ENCODE data around the gene FJX1.

Gene FJX1

DNA sequence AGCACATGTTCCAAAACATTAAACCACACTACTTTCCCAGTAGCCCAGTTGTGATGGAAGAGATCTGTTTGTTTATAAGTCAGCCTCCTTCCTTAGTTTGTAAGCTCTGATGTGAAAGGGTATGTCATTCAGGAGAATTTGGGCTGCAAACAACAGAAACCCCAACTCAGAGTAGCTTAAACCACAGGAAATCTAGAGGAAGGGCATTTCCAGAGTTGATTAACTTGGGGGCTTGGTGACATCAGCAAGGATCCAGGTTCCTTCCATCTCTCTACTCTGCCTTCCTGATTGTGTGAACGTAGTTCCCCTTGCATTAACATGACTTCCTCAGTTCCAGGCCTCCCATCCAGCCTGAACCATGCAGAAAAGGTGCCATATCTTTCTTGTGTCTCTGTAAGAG is 6.5 kb upstream of the FJX1 start:
- no peak overlapping the region for H3K4me2 ChIP-seq
- H3K27ac ChIP-seq: no peak overlapping the region
- no peaks in the 10 kb centered on the region for H3K27me3 ChIP-seq (ENCODE audit: insufficient read depth, low read depth)
- H3K4me1 ChIP-seq (ENCODE audit: low read depth, poor library complexity, severe bottlenecking): peaks cover 28% of the 10 kb centered on the region
- no peaks in the 10 kb centered on the region for H4K20me1 ChIP-seq (ENCODE audit: insufficient read depth)
- no peak overlapping the region for H3K4me3 ChIP-seq (IDR thresholded peaks at IDR 0.05; ENCODE audit: insufficient read depth, low read depth, low read length)
- H3K79me2 ChIP-seq (ENCODE audit: insufficient read depth, low read depth): no peaks in the 10 kb centered on the region
- H2AFZ ChIP-seq (ENCODE audit: low read depth): no peak overlapping the region
- H3K36me3 ChIP-seq (ENCODE audit: insufficient read depth): no peaks in the 10 kb centered on the region
- no peak overlapping the region for H3K9ac ChIP-seq
- TF ChIP-seq, protein P1, sequence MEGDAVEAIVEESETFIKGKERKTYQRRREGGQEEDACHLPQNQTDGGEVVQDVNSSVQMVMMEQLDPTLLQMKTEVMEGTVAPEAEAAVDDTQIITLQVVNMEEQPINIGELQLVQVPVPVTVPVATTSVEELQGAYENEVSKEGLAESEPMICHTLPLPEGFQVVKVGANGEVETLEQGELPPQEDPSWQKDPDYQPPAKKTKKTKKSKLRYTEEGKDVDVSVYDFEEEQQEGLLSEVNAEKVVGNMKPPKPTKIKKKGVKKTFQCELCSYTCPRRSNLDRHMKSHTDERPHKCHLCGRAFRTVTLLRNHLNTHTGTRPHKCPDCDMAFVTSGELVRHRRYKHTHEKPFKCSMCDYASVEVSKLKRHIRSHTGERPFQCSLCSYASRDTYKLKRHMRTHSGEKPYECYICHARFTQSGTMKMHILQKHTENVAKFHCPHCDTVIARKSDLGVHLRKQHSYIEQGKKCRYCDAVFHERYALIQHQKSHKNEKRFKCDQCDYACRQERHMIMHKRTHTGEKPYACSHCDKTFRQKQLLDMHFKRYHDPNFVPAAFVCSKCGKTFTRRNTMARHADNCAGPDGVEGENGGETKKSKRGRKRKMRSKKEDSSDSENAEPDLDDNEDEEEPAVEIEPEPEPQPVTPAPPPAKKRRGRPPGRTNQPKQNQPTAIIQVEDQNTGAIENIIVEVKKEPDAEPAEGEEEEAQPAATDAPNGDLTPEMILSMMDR (conservative IDR thresholded peaks at IDR 0.05; ENCODE audit: low read depth, low read length): no peak

DNA sequence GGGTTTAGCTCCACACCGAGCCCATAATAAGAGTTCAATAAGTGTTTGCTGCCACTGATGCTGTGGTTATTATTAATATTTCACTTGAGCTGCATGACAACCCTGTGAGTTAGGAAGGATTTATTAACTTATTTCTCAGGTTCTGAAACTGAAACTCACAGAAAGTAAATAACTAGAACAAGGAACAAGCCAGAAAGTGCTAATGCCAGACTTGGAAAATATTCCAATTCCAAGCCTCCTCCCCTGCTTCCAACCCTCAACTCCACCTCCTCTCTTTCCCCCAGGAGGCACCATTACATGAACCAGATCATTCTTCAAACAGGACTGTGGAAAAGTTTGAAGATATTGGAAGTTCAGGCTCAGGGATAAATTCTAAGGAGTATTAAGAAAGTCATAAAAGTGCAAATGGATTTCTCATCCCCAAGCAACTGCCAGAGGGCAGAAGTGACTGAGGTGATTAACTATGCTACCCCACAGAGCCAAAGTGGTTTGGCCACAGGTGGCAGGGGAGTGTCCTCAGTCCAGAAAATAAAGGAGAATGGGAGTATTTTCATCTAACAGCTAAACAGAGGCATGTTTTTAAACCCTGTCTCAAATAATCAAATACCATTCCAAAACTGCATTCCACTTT is 3.2 kb upstream of the FJX1 start:
- Histone ChIP-seq H3K36me3 (ENCODE audit: insufficient read depth) (no peaks in the 10 kb centered on the region), H3K79me2 (ENCODE audit: insufficient read depth, low read depth) (peaks cover 6% of the 10 kb centered on the region; the same call in 1 of the 2 replicates), H2AFZ (ENCODE audit: low read depth) (no peak overlapping the region), H3K4me3 (IDR thresholded peaks at IDR 0.05; ENCODE audit: insufficient read depth, low read depth, low read length) (no peak overlapping the region), H3K27ac (no peak overlapping the region), H3K4me1 (ENCODE audit: low read depth, poor library complexity, severe bottlenecking) (peaks cover 40% of the 10 kb centered on the region), H3K9ac (no peak overlapping the region), H4K20me1 (ENCODE audit: insufficient read depth) (no peaks in the 10 kb centered on the region), H3K4me2 (no peak overlapping the region), H3K27me3 (ENCODE audit: insufficient read depth, low read depth) (no peaks in the 10 kb centered on the region)
- TF ChIP-seq, protein P1 (conservative IDR thresholded peaks at IDR 0.05; ENCODE audit: low read depth, low read length): no peak; the same call in 1 of the 2 replicates

DNA sequence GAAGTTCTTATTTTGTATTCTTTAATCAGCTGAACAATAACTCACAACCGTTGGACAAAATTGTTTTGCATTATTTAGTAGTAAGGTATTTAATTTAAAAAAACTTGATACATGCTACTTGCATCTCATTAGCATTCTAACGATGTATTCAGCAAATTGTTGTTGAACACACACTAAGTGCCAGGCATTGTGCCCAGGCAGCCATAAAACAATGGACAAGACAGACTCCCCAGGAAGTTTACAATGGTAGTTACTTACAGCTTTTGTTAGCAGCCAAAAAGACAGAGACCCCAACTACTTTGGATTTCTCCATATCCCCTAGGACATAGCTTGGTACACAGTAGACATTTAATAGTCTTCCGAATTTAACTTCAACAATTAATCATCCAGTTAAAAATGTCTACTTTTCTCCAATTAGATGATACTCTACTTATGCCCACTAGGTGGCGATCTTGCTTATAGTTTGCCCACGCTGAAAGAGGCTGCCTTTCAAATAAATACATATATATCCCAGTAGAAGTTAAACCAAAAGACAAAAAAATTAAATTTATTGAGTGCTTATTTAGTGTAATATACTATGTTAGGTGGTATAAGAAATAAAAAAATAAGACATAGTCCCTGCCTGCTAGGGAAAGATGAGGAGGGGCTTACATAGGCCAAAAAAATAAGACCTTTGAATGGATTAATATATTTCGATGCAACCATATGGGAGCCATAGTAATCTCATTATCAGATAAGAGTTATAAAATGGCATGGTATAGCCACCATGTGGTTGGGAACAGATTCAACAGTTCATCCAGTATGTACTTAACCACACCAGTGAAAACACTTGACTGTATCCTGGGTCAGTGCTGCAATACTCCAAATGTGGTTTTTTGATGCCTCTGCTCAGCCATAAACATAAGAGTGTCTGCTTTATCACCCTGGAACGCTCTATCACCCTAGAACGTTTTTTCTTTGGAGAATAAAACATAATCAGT is 2.0 kb upstream of the FJX1 start:
- no peaks in the 10 kb centered on the region for H3K27me3 ChIP-seq (ENCODE audit: insufficient read depth, low read depth)
- H3K79me2 ChIP-seq (ENCODE audit: insufficient read depth, low read depth): peaks cover 17% of the 10 kb centered on the region; the same call in 1 of the 2 replicates
- H4K20me1 ChIP-seq (ENCODE audit: insufficient read depth): no peaks in the 10 kb centered on the region
- no peak overlapping the region for H2AFZ ChIP-seq (ENCODE audit: low read depth)
- H3K9ac ChIP-seq: no peak overlapping the region
- no peak overlapping the region; the same call in 1 of the 2 replicates for H3K27ac ChIP-seq
- H3K4me1 ChIP-seq (ENCODE audit: low read depth, poor library complexity, severe bottlenecking): peaks cover 45% of the 10 kb centered on the region
- TF ChIP-seq, protein P1 (conservative IDR thresholded peaks at IDR 0.05; ENCODE audit: low read depth, low read length): peak; percentile 88
- H3K4me2 ChIP-seq: peak overlapping the region; percentile 5; the same call in 1 of the 2 replicates
- H3K4me3 ChIP-seq (IDR thresholded peaks at IDR 0.05; ENCODE audit: insufficient read depth, low read depth, low read length): no peak overlapping the region
- H3K36me3 ChIP-seq (ENCODE audit: insufficient read depth): no peaks in the 10 kb centered on the region

DNA sequence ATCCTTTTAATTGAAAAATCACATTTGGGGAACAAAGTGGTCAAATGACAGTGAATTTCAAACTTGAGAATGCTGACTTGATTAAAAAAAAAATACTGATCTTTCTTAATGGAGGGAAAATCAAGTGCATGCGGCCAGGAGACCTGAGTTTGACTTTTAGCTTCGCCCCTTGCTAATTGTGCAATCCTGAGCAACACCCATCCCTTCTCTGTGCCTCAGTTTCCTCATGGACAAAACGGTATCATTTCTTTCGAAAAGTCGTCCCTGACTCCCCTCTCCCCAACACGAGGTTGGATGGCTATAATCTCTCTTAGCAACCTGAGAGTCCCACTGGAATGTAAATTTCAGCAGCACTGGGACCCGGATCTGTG is 959 bp upstream of the FJX1 start:
- TF ChIP-seq, protein P1 (conservative IDR thresholded peaks at IDR 0.05; ENCODE audit: low read depth, low read length): no peak
- H3K36me3 ChIP-seq (ENCODE audit: insufficient read depth): no peaks in the 10 kb centered on the region
- no peak overlapping the region for H2AFZ ChIP-seq (ENCODE audit: low read depth)
- no peaks in the 10 kb centered on the region for H4K20me1 ChIP-seq (ENCODE audit: insufficient read depth)
- no peaks in the 10 kb centered on the region for H3K27me3 ChIP-seq (ENCODE audit: insufficient read depth, low read depth)
- peaks cover 22% of the 10 kb centered on the region; the same call in 1 of the 2 replicates for H3K79me2 ChIP-seq (ENCODE audit: insufficient read depth, low read depth)
- no peak overlapping the region for H3K4me3 ChIP-seq (IDR thresholded peaks at IDR 0.05; ENCODE audit: insufficient read depth, low read depth, low read length)
- H3K4me2 ChIP-seq: no peak overlapping the region
- H3K9ac ChIP-seq: no peak overlapping the region
- no peak overlapping the region for H3K27ac ChIP-seq
- peaks cover 50% of the 10 kb centered on the region for H3K4me1 ChIP-seq (ENCODE audit: low read depth, poor library complexity, severe bottlenecking)

All from KMS-11 (cell line).